ENCODE data around the gene DNLZ.

DNLZ gene

DNA sequence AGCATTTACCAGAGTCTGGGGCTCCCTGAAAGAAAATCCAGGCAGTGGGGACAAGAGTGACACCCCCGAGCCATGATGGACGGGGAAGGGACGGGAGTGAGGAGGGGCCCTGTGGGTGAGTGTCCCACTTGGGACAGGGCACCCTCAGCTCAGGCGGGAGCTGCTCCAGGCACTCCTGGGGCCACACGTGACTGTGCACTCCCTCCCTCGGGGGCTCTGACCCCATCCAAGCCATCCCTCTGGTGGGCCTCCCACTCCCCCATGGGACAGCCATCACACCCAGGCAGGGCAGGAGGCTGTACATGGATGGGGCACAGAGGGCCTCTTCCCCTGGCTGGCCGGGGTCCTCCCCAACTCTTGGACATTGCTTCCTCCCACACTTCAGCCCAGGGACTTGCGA lies 12.9 kb upstream of the DNLZ start:
- no peak for DNase-seq (ENCODE audit: low spot score)

DNA sequence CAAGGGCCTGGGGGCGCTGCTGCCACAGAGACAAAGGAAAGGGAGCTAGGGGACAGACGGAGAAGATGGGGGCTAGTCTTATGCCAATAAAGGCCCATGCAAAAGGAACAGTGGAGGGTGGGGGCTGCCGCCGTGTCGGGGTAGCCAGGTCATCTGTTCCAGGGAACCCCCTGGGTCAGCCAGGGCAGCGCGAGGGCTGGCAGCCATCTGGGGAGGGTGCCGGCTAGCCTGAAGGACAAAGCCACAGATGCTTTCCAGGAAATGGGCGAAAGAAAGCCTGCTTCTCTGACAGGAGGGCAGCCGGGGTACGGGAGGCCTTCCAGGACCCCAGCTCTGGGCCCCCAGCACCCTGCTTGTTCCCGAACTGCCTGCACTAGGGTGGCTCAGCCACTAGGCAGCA lies 11.6 kb upstream of the DNLZ start:
- no peak for DNase-seq (ENCODE audit: low spot score)

DNA sequence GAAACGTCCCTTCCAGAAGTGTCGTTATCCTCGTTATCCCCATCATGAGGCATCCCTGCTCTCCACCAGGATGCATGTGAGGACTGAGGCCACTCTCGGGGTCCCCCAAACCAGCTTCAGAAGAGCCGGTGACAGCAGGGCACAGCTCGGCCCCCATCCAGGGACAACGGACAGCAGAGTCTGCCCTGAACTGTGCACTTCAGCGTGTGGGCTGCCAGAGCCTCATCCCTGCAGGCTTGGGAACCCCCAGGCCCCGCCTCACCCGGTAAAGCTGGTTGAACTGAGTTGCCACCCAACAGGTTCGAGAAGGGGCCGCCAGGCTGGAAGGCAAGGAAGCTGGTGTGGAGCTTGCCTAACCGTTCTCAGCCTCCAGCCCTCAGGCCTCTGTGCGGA lies 10.6 kb upstream of the DNLZ start:
- DNase-seq (ENCODE audit: low spot score), result no peak

DNA sequence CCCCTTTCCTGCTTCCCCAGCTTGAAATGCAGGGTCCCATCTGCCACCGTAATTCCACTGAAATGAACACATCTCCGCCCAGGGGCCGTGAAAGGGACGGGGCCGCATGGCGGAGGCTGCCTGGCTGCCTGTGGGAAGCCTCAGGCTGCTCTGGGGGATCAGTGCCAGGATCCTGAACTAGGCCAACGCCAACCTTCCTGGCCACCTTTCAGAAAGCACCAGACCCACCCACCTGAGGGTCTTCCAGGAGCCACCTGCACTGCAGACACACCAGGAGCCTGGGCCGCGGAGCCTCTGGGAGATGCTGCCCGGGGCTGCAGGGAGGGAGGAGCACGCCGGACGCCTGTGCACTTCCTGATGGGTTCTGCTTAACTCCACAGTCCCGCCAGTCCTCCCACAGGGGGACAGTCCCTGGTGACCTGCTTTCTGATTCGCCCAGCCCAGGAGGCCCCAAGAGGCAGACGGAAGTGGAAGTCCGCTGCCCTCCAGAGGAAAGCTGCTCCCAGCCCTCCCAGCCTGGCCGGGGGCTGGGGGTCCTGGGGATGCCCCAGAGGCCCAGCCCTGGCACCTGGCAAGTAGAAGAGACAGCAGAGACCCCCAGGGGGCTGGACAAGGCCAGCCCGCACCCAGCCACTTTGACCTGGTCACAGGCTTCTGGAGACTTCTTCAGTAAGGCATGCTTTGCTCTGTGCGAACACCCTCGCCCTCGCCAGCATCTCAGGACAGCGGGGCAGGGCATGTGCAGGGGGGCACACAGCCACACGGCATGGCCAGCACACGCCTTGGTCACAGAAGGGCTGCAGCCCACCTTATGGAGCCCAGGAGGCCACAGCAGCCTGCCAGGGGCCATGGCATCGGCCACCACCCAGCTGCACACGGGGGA lies 10.0 kb upstream of the DNLZ start, which contains the start of gene CARD9:
Gene CARD9, minus strand, starts transcription at position 370 of the 883 bp plus-strand sequence. CDS start 1,591 bp downstream, outside the sequence.
- DNase-seq (ENCODE audit: low spot score), result peak; percentile 49

DNA sequence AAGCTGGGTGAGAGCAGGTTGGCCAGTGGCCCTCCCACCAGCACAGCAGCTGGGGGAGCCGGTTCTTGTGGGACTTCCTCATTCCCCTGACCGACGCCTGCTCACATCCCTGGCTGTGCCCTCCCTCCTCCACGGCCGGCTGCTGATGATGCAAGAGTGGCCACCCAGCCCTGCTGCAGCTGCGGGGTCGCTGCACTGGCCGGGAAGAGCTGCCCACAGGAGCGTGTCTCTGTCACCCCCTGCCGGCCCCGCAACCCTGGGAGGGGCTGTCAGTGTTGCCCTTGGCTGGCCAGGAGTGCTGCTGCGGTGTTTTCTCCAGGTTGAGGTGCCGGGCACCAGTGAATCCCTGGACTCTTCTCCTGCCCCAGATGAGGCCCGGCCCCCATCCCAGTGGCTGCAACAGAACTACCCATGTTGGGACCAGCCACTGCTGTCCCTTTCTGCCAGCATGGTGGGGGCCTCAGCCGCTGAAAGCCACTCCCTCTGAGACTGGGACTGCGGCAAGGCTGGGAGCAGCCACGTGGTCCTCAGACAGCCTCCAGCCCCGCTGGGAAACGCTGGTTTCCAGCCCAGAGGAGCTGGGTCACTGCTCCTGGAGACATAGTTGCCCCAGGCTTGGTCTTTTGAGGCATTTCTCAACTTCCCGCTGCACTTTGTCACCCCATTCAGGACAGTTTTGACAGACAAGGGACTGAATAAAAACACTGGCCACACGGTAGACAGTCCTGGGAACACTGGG lies 9.2 kb upstream of the DNLZ start:
- peak; percentile 92 for DNase-seq (ENCODE audit: low spot score)

DNA sequence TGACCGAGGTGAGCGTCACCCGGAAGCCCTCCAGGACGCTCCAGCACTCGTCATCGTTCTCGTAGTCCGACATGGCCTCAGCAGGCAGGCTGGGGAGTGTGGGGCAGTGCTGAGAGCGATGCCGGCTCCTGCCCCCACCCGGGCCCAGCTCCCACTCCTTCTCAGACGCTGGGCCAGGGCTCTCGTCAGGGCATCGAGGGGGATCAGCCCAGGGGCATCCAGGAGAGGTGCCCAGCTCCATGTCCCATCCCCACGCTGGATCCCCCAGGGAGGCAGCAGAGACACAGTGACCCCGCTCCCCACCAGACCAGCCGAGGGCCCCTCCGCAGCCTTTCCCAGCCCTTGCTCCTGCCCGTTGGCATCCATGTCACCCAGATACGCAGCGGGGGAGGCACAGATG lies 8.5 kb upstream of the DNLZ start:
- DNase-seq (ENCODE audit: low spot score), result no peak

DNA sequence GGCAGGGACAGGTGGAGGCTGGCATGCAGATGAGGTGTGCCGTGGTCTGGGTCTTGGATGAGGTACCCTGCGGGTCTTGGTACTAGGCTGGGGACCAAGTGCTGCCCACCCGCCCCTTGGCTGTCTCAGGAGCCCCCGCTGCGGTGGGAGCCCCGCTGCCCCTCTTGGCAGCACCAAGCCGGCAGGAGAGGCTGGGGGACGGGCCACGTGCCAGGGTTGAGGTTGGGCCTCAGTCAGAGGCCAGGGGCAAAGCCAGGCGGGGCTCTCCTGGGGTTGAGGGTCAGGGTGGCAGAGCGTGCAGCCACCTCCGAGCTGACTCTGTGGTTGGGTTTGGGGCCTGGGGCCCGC lies 8.0 kb upstream of the DNLZ start:
- DNase-seq (ENCODE audit: low spot score), result no peak

DNA sequence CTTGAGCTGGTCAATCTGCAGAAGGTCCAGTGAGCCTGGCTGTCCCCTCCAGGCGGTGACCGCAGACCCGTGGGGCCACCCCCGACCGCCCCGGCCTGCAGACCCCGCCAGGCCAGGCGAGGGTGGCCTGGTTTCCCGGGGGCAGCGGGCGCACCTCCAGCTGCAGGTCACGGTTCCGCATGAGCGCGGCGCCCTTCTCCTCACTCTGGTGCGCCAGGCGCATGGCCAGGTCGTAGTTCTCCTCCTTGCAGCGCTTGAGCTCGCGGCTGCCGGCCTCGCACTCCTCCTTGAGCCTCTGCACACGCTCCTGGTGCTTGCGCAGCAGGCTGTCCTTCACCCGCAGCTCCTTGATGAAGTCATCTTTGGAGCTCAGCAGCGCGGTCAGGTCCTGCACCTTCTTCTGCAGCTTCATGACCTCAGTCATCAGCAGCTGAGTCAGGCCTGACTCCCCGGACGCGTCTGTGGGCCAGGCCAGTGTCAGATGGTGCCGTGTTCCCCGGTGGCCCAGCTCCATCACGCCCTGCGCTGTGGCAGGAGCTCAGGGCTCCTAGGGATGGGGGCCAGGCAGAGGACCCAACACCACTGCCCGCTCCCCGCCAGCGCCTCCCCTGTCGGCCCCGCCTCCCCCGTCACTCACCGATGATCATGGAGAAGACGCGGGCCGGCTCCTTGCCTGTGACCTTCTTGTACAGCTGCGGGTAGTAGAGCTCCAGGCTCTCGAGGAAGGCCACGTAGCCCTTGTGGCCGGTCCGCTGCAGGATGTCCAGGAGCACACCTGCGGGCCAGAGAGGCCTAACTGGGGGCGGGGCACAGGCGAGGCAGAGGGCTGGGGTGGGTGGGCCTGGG lies 7.4 kb upstream of the DNLZ start:
- DNase-seq (ENCODE audit: low spot score), result no peak

DNA sequence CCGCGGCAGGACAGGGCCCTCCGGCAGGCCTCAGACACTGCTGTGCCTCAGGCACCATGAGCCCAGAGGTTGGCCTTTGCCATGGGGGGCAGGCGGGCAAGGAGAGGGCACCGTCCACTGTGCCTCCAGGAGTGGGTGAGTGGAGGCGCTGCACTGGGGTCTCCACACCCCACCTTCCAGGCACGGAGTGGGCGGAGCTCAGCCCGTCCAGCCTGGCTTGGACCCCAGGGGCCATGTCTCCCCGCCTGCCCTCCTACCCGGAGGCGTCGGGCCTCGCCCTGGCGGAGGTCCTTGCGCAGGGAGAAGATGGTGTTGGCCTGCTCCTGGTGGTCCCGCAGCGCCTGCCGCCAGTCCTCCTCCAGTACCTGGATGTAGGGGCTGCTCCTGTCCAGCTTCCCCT lies 6.5 kb upstream of the DNLZ start:
- DNase-seq (ENCODE audit: low spot score), result no peak

DNA sequence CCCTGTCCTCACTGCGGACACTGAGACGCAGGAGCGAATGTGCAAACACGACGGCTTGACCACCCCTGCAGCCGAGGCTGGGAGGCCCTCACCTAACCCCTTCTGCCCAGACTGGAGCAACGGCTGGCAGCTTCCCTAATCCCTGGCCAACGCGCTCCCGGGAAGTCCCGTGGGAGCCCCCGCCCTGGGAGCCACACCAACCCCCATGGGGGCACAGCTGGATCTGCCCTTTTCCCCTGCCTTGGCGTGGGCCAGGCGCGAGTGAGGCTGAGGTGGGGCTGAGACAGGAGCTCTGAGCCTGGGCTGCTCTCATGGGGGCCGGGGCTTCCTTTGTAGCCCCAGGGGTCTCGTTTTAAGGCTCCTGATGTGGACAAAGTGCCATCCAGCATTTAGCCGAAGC lies 4.6 kb upstream of the DNLZ start:
- DNase-seq (ENCODE audit: low spot score), result no peak

DNA sequence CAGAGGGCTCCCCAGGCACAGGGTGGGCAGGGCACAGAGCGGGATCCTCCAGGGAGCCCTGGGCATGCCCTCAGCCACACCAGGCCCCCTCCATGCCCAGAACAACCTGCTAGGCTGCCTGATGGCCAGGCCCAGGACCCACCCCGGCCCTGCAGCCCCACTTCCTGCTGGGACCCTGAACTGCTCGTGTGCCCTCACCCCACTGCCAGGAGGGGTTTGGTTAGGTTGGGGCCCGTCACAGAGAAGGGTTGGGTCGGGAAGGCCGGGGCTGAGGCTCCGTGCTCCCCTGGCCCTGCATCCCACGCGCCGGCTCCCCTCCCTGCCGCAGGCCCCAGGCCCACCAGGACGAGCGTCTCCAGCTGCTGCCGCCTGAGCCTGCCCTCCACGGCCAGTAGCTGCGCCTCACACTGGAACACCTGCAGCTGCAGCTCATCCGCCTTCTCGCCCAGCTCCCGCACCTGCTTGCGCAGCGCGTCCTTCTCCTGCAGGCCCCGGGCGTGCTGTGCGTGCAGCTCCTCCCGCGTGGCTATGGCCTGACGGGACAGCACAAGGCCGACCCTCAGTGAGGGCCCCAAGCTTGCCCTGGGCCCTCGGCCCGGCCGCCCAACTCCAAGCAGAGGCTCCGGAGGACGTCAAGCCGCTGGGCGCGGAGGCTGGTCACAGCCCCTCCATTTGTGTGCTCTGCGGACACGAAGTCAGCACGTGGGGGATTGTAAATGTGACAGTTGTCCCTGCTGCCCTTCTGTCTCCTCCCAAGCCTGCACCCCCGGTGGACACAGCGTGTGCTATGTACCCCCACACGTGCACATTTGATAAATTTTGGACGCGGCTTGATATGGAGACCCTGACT lies 4.0 kb upstream of the DNLZ start:
- DNase-seq (ENCODE audit: low spot score), result no peak

DNA sequence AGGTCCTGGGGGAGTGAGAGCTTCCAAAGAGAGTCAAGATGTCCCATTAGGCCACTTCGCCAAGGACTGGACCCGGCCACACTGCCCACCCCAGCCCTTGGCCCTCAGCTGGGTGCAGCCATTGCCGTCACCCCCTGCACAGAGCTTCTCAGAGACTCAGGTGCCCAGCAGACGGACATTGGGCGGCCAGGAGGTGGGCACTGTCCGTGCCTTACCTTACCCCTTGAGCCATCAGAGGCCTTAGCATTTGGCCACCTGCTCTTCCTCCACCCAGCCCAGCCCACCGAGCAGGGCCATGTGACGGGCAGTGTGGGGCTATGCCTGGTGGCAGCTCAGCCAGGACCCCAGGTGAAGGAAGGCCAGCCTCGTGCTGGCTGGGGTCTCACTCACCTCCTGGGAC lies 3.3 kb upstream of the DNLZ start:
- no peak for DNase-seq (ENCODE audit: low spot score)

DNA sequence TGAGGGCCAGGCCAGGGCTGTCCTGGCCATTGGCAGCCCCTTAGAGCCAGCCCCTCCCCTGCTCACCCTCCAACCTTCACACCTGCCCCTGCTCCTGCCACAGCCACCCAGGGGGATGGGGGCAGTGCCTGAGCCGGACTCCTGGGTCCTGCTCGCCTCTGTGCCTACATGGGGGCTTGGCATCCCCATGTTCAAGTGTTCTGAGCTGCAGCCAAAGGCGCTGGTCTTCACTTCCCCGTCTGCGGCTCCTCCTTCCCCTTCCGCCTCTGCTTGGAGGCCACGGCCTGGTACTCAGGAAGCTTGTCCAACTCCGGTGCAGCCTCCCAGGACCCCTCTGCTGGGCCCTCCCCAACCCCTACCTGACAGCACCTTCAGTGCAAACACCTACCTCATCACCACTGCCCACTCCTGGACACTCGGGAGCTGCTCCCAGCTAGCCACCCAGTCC lies 2.3 kb upstream of the DNLZ start:
- DNase-seq (ENCODE audit: low spot score), result no peak

DNA sequence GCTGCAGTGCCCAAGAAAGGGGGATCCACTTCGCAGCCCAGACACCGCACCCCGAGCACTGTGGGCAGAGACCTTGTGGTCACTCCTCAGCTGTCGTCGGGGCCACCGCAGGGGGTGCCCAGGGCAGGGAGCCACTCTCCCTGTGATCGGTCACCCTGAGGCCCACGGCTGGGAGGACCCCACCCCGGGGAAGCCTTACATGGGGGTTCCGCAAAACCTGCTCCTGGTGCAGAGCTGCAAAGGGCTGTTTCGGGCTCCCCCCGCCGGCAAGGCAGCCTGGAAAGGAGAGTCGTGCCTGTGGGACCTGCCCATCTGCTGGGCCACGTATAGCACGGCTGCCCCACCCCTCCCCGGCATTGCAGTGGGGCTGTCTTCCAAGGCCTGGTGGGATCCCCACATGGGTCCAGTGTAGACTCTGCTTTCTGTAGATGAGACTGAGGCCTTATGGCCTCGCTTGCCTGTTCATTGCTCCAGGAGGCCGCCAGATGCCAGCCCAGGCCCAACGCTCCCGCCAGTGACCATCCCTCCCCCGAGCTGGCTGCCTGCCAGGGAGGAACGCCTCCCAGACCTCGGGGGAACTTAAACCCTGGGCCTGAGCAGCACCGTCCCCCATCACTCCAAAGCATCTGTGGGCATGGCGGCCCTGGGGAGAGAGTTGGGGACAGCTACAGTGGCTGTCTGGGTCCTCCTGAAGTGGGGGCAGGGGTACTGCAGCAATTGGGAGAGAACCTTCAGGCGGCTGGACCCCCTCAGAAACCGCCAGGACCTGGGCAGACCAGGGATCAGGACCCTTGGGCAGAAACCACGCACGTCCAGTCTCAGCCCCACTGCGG lies 1.6 kb upstream of the DNLZ start:
- DNase-seq (ENCODE audit: low spot score), result no peak

DNA sequence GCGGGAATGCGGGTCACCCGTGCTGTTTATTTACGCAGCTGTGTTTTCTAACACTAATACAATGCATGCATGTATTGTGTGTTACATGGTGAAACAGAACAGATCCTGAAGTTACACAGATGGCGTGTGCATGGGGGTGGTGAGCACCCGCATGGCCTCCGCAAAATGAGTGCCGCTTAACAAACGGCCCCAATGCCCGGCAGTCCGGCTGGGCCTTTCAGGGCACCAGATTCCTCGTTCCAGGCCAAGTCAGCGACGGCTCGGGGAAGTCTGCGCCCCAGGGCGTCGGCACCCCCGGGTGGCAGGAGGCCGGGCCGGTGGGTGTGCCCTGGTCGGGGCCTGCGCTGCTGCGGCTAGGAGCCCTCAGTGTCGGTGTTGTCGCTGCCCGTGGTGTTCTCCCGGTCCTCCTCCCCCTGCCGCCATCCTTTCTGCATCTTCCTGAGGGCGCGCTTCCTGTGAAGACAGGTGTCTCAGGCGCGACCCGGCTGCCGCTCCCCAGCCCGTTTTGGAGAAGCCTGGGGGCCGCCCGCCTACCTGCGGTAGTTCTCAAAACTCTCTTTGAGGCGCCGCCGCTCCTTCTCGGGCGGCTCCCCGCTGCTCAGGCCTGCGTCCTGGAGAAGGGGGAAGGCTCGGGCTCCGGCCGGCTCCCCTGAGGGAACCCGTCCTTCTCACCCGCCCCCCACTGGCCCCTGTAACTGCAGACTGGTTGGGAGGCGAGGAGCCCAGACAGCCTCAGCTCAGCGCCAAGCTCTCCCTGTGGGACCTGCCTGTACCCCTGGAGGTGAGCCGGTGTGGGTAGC lies 605 bp upstream of the DNLZ start:
- no peak for DNase-seq (ENCODE audit: low spot score)

DNA sequence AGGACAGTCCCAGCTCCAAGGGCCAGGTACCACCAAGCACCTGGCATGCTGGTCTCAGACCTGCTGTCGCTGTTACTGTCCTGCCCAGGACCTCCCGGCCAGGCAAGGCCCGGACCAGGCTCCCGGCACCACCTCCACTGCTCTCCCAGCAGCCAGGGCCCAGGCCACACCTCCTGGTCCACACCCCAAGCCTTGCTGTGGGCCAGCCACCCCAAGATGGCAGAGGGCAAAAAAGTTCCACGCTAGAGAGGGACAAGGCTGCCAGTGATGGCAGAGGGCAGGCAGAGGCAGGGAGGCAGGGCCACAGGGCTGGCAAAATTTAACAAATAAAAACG lies 1.1 kb downstream of the DNLZ start:
- no peak for DNase-seq (ENCODE audit: low spot score)

DNA sequence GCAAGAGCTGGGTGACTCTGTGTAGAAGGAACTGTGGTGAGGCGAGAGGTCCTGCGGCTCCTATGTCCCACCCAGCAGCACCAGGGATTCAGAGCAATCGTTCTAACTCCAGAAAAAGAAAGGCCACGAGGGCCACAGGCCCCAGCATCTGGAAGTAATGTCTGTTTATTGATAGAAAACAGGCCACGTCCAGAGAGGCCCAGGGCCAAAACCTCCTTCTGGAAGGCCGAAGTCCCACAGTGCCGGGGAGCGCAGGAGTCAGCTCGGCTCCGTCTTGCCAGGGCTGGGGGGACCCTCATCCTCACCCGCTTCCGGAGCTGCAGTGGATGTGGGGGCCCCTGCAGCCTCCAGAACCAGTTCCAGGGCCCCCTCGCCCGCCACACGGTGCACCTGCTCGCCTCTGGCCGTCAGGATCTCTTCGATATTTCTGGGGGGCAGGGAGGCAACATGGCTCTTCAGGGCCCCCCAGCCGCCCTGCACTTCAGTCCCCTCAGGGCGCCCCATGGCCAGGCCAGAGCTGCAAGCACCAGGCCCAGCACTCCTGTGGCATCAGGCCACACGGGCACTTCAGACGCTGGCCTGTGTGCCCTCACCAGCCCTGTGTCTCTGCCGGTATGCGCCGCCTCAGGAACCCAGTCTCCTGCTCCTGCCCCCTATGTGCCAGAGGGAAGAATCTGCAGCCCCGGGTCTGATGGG lies 1.6 kb downstream of the DNLZ start:
- peak; percentile 42 for DNase-seq (ENCODE audit: low spot score)

DNA sequence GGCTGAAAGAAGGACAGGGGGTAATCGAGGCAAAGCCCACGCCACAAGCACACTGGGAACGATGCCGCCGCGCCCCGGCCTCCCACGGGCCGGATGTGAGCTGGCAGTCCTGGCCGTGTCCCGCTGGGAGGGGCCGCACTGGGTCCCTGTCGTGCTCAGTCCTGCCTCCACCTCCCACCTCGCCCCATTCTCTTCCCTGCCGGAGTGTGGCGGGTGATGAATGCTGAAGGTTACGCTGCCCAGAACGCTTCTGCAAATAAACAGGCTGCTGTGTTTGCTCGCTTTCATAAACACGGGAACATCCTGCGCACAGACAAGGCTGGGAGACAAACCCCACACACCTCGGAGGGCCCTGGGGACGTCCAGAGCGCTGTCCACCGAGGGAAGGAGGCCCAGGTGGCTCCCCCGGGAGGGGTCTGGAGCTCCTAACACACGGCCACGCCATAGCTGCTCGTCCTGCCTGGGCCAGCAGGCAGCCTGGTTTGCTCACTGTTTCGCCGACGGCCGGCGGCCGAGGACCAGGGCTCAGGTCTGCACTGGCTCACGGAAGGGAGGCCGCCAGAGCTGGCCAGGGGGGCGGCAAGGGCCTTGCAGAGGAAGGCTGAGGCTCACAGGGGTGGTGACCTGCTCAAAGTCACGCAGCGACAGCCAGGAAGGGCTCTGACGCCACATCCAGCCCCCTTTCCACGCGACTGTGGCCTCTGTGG lies 2.3 kb downstream of the DNLZ start:
- DNase-seq (ENCODE audit: low spot score), result peak; percentile 79

Data from hepatic stellate cell (primary cell).